IPS DF 4.7 (cell line): ENCODE results near the gene HACD2.

Experiments used
- DNase-seq: peaks from one replicate; pipeline ENCODE4 v3.0.0-alpha.2; 2013; ENCODE audit warnings: low spot score; ENCODE audit errors: extremely low read depth

HACD2 gene

GRCh38 chr3:123584988-123585937 is at the start of gene HACD2:
Gene HACD2 (minus strand): TSS chr3:123585053. CDS start chr3:123585027, 26 bp downstream.
- peak; percentile 90 for DNase-seq

GRCh38 chr3:123634149-123635051 is 49.5 kb upstream of the HACD2 start:
- no peak for DNase-seq

- no peak for DNase-seq
These were observed 48.7 kb upstream of the HACD2 start for GRCh38 chr3:123633530-123633929.

GRCh38 chr3:123632161-123632655 is 47.4 kb upstream of the HACD2 start:
- DNase-seq, result no peak

- no peak for DNase-seq
These were observed 44.8 kb upstream of the HACD2 start for GRCh38 chr3:123629747-123630047.

- DNase-seq, result no peak
These were observed 44.3 kb upstream of the HACD2 start for GRCh38 chr3:123628996-123629746.

- DNase-seq, result no peak
These were observed 43.1 kb upstream of the HACD2 start for GRCh38 chr3:123627673-123628670.

GRCh38 chr3:123626881-123627280 is 42.0 kb upstream of the HACD2 start:
- no peak for DNase-seq

GRCh38 chr3:123624302-123624701 is 39.4 kb upstream of the HACD2 start:
- DNase-seq, result no peak

GRCh38 chr3:123623346-123623880 is 38.6 kb upstream of the HACD2 start:
- DNase-seq, result no peak

GRCh38 chr3:123622766-123623165 is 37.9 kb upstream of the HACD2 start:
- no peak for DNase-seq

GRCh38 chr3:123621850-123622189 is 37.0 kb upstream of the HACD2 start:
- no peak for DNase-seq

GRCh38 chr3:123621186-123621849 is 36.5 kb upstream of the HACD2 start:
- no peak for DNase-seq

GRCh38 chr3:123620343-123620742 is 35.5 kb upstream of the HACD2 start:
- DNase-seq, result no peak

- no peak for DNase-seq
These were observed 34.1 kb upstream of the HACD2 start for GRCh38 chr3:123618768-123619484.

- DNase-seq, result no peak
These were observed 33.3 kb upstream of the HACD2 start for GRCh38 chr3:123618076-123618708.

- DNase-seq, result no peak
These were observed 31.7 kb upstream of the HACD2 start for GRCh38 chr3:123616593-123616992.

- DNase-seq, result no peak
These were observed 28.7 kb upstream of the HACD2 start for GRCh38 chr3:123613543-123613942.
